Lung (tissue), 12 donors: ENCODE results near the gene PMF1. TPM values are rescaled to one million over a fixed set of nuclear protein-coding genes. Genes with fewer than 3 reads are reported as not detected.
A peak's percentile ranks its signal among the peaks of the same experiment; 100 is the strongest.
"Not testable (repeated sequence)": the region's sequence is repeated elsewhere in the genome, so short reads cannot be mapped to it uniquely, and the experiment has no call there.

Source experiments
- ATAC-seq: fragments of 200-7000 bp; cut with Tn5 transposase; one replicate; pipeline ENCODE4 v1.9.1; 2020; ENCODE audit warnings: moderate number of reproducible peaks; ENCODE audit not compliant: insufficient read depth, low FRiP score
- DNase-seq, 3 donors: peaks; one replicate each; pipeline ENCODE4 v3.0.0-alpha.2; 2013 to 2017
- H3K27ac ChIP-seq, 2 donors: one replicate each; pipeline ENCODE4 v1.5.1; 2013; ENCODE audit warnings: mild to moderate bottlenecking in 2 of 2, moderate library complexity in 2 of 2, control low read depth in 1 of 2, inconsistent platforms in 1 of 2, low read depth in 1 of 2, low read length in 1 of 2
- H3K27me3 ChIP-seq, 3 donors: one replicate each; pipeline ENCODE4 v1.5.1; 2013; ENCODE audit warnings: low read length in 2 of 3; ENCODE audit not compliant: control insufficient read depth in 3 of 3, insufficient read depth in 3 of 3
- H3K36me3 ChIP-seq, 4 donors: one replicate each; pipeline ENCODE4 v1.5.1; 2013; ENCODE audit warnings: low read length in 4 of 4, mild to moderate bottlenecking in 1 of 4, moderate library complexity in 1 of 4; ENCODE audit not compliant: control insufficient read depth in 4 of 4, insufficient read depth in 4 of 4
- H3K4me1 ChIP-seq, 5 donors: one replicate each; pipeline ENCODE4 v1.5.1; 2013; ENCODE audit warnings: low read length in 5 of 5, mild to moderate bottlenecking in 2 of 5, moderate library complexity in 1 of 5; ENCODE audit not compliant: control insufficient read depth in 5 of 5, insufficient read depth in 5 of 5
- H3K4me3 ChIP-seq: one replicate; pipeline ENCODE4 v1.5.1; 2013; ENCODE audit warnings: mild to moderate bottlenecking, control low read depth, moderate library complexity
- H3K9ac ChIP-seq, 2 donors: one replicate each; pipeline ENCODE4 v1.5.1; 2013; ENCODE audit warnings: low read length in 2 of 2, control low read depth in 1 of 2; ENCODE audit not compliant: insufficient read depth in 1 of 2
- H3K9me3 ChIP-seq, 4 donors: one replicate each; pipeline ENCODE4 v1.5.1; 2013; ENCODE audit warnings: low read length in 3 of 4, mild to moderate bottlenecking in 1 of 4, moderate library complexity in 1 of 4; ENCODE audit not compliant: control insufficient read depth in 4 of 4, insufficient read depth in 3 of 4
- CTCF ChIP-seq: IDR thresholded peaks from 2 replicates; pipeline ENCODE4 v1.5.1; 2012; ENCODE audit warnings: mild to moderate bottlenecking; ENCODE audit errors: control extremely low read depth, extremely low read depth
- WGBS, 2 donors: extraction: QIAGEN DNeasy Blood & Tissue Kit; methylation state at CpG; one replicate each; pipeline ENCODE4 v1.1.7; 2013; 5-methylcytosine and 5-hydroxymethylcytosine counted together
- polyA plus RNA-seq, 2 donors: library from polyadenylated mRNA; stranded (reverse); fragments of 200-250 nt; gene quantifications; one replicate each; pipeline ENCODE4 v1.2.1, GENCODE V29; 2013
- total RNA-seq, 2 donors: library from RNA; depleted of rRNA in 1 of 2; stranded (reverse); fragments of >200 nt in 1 of 2; gene quantifications; one replicate each; pipeline ENCODE4 v1.2.1, GENCODE V29; 2014 to 2021
- donor health status: control.
- donor health status: control.
- donor health status: Bipolar disorder and iron deficiency.
- donor health status: healthy.
- donor health status: DM: yes; HTN: yes; CAD: no.

PMF1 gene
- total and polyA plus RNA-seq, 4 donors = 60.0 to 144 (median 64.7) TPM

- Histone ChIP-seq H3K36me3 (peaks cover 0 to 18% (median 0%) of the 10 kb centered on the region in 4 donors), H3K4me3 (no peak overlapping the region), H3K27ac (no peak overlapping the region), H3K27me3 (no peaks in the 10 kb centered on the region), H3K4me1 (no peaks in the 10 kb centered on the region), H3K9me3 (peaks cover 0 to 2% (median 0%) of the 10 kb centered on the region in 4 donors), H3K9ac (no peak overlapping the region)
- DNase-seq = no peak
- WGBS, 2 donors = 85 to 90% methylated on average over 12 of the region's 12 CpGs
- ATAC-seq = no peak
- no peak for TF ChIP-seq CTCF
These were observed 36.1 kb upstream of the PMF1 start for GRCh38 chr1:156176610-156177210.

- Histone ChIP-seq H3K9me3 (peaks cover 0 to 2% (median 0%) of the 10 kb centered on the region in 4 donors), H3K36me3 (peaks cover 0 to 15% (median 0%) of the 10 kb centered on the region in 4 donors), H3K4me1 (no peaks in the 10 kb centered on the region), H3K27me3 (no peaks in the 10 kb centered on the region), H3K27ac (no peak overlapping the region), H3K9ac (no peak overlapping the region), H3K4me3 (no peak overlapping the region)
- no peak for DNase-seq
- no peak for TF ChIP-seq CTCF
- no peak for ATAC-seq
- WGBS, 2 donors = 74 to 85% methylated on average over 7 of the region's 7 CpGs
These were observed 34.7 kb upstream of the PMF1 start for GRCh38 chr1:156177919-156178654.

- Histone ChIP-seq H3K4me3 (no peak overlapping the region), H3K4me1 (no peaks in the 10 kb centered on the region), H3K27me3 (no peaks in the 10 kb centered on the region), H3K9ac (no peak overlapping the region), H3K27ac (peak overlapping the region in 1 of 2 donors; percentile 37), H3K9me3 (no peaks in the 10 kb centered on the region), H3K36me3 (peaks cover 0 to 8% (median 0%) of the 10 kb centered on the region in 4 donors)
- no peak for TF ChIP-seq CTCF
- no peak for DNase-seq
- no peak for ATAC-seq
- 95 to 98% methylated on average over 3 of the region's 3 CpGs for WGBS, 2 donors
These were observed 32.3 kb upstream of the PMF1 start for GRCh38 chr1:156180471-156180870.

GRCh38 chr1:156181391-156181924 lies 31.3 kb upstream of the PMF1 start:
- not testable (repeated sequence) for ATAC-seq, DNase-seq, H3K27ac ChIP-seq

GRCh38 chr1:156182010-156182779 lies 30.6 kb upstream of the PMF1 start:
- not testable (repeated sequence) for H3K4me3 ChIP-seq, H3K9ac ChIP-seq, H3K27me3 ChIP-seq, H3K27ac ChIP-seq, H3K36me3 ChIP-seq, H3K4me1 ChIP-seq, H3K9me3 ChIP-seq, DNase-seq, ATAC-seq
- 86 to 88% methylated on average over 12 of the region's 12 CpGs for WGBS, 2 donors

More at GRCh38 chr1:156181391-156181924, 31.3 kb upstream of the PMF1 start:
- WGBS, 2 donors = 49 to 70% methylated on average over 8 of the region's 8 CpGs
- not testable (repeated sequence) for H3K4me1 ChIP-seq, H3K36me3 ChIP-seq, H3K4me3 ChIP-seq, H3K27me3 ChIP-seq, H3K9ac ChIP-seq, H3K9me3 ChIP-seq
